NCI-H2107 treated with DMSO at 0.1 percent for 48 hours (cell line): ENCODE data around the gene ZGRF1.
A peak's percentile ranks its signal among the peaks of the same experiment; 100 is the strongest.
"Not testable (repeated sequence)": the region's sequence is repeated elsewhere in the genome, so short reads cannot be mapped to it uniquely, and the experiment has no call there.

Experiments
- DNase-seq: peaks from one replicate; lab custom pipeline; 2025; ENCODE audit not compliant: unreplicated experiment; lab: John Stamatoyannopoulos, UW

The ZGRF1 gene

GRCh38 chr4:112636688-112637551 lies at the start of gene ZGRF1, which contains the start of gene LARP7:
ZGRF1 (minus strand) TSS chr4:112636909; CDS start chr4:112633176, 3,733 bp downstream.
LARP7 (plus strand) TSS chr4:112637143; CDS start chr4:112644670, 7,527 bp downstream.
- peak; percentile 88 for DNase-seq

DNA sequence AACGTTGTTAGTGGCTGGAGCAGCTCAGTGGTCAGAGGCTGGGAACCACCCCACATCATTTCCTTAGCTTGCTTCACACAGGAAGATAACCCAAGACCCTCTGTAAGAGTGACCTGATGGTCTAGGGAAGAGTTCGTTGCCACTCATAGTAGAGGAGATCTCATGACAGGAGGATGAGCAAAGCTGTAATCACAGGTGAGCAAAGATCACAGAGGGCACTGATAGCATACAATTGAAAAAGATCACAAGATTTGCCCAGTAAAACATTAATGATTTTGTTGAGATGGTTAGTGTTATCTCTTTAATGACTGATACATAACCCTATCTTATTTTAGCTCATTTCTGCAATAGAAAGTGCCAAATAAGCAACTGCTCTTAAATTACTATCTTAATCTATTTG lies 44.3 kb upstream of the ZGRF1 start:
- no peak for DNase-seq

GRCh38 chr4:112677519-112678091 lies 40.9 kb upstream of the ZGRF1 start:
- no peak for DNase-seq

- no peak for DNase-seq
These were observed 37.7 kb upstream of the ZGRF1 start for GRCh38 chr4:112674376-112674775.

GRCh38 chr4:112673686-112674085 lies 37.0 kb upstream of the ZGRF1 start:
- DNase-seq, result no peak

DNA sequence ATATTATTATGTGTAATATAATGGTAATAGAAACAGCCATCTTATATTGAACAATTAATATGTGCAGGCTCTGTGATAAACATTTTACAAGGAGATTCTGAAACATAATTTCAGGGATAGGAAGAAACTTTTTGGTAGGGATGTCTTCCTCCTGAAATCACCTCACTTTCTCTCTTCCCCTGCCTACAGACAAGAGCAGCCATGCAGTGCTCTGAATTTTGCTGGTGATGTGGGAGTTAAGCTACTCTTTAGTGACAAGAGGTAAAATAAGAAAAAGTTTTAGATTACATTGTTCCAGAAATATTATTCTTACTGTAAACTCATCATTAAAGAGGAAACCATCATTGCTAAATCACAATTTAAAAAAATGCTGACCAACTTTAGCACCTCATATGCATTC lies 36.4 kb upstream of the ZGRF1 start:
- no peak for DNase-seq

GRCh38 chr4:112668131-112668530 lies 31.4 kb upstream of the ZGRF1 start:
- no peak for DNase-seq

DNA sequence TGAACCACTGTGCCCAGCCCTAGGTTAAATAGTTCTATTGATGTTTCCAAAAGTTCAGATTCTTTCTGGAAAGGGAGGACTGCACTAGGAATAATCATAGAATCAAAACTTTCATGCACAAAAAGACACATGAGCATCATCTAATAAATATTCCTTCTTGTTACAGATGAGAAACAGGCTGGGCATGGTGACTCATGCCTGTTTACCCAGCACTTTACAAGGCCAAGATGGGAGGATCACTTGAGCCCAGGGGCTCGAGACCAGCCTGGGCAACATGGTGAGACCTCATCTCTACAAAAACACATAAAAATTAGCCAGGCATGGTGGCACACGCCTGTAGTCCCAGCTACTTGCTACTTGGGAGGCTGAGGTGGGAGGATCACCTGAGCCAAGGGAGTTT lies 27.9 kb upstream of the ZGRF1 start:
- DNase-seq, result no peak

GRCh38 chr4:112656115-112656514 lies 19.4 kb upstream of the ZGRF1 start:
- DNase-seq, result not testable (repeated sequence)

- DNase-seq, result no peak
These were observed 18.6 kb upstream of the ZGRF1 start for GRCh38 chr4:112655270-112655669.

- no peak for DNase-seq
These were observed 15.5 kb upstream of the ZGRF1 start for GRCh38 chr4:112652216-112652615.

- DNase-seq, result no peak
These were observed 14.9 kb upstream of the ZGRF1 start for GRCh38 chr4:112651641-112652040.

- DNase-seq, result no peak
These were observed 13.6 kb upstream of the ZGRF1 start for GRCh38 chr4:112650332-112650731.

- no peak for DNase-seq
These were observed 12.3 kb upstream of the ZGRF1 start for GRCh38 chr4:112649055-112649408.

DNA sequence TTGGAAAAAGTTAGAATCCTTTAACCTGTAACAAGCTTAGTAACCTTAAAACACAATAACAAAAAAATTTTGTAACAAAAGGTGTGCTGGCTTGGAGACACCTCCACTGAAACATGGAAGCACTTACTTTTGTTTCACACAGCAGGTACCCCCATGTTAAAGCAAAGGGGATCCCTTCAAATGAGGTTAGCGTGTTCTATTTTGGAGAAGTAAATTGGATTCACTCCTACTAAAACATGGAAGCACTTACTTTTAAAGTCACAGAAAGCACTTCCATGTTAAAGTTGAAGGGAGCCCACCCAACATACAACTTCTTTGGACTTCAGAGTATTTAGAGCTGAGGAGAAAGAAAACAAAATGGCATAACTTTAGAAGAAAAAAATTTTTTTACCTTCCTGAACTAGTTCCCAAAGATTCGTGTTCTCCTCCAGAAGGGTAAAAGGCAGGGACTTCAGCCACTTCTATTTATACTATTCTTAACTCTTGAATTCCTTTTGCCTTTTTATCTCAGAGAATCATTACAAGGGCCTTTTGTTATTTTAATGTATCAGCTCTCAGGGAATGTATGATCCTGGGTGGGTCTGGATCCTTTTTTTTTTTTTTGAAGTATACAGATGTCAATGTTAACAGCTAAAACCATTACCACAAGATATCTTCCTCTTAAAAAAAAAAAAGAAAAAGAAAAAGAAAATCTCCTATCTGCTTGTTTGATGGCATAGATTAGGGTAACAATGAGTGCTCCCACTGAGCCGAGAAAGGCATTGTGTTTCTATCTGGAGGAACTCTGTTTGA lies 11.8 kb upstream of the ZGRF1 start:
- DNase-seq, result no peak

GRCh38 chr4:112647785-112648184 lies 11.1 kb upstream of the ZGRF1 start:
- no peak for DNase-seq

- no peak for DNase-seq
These were observed 10.2 kb upstream of the ZGRF1 start for GRCh38 chr4:112646632-112647537.

DNA sequence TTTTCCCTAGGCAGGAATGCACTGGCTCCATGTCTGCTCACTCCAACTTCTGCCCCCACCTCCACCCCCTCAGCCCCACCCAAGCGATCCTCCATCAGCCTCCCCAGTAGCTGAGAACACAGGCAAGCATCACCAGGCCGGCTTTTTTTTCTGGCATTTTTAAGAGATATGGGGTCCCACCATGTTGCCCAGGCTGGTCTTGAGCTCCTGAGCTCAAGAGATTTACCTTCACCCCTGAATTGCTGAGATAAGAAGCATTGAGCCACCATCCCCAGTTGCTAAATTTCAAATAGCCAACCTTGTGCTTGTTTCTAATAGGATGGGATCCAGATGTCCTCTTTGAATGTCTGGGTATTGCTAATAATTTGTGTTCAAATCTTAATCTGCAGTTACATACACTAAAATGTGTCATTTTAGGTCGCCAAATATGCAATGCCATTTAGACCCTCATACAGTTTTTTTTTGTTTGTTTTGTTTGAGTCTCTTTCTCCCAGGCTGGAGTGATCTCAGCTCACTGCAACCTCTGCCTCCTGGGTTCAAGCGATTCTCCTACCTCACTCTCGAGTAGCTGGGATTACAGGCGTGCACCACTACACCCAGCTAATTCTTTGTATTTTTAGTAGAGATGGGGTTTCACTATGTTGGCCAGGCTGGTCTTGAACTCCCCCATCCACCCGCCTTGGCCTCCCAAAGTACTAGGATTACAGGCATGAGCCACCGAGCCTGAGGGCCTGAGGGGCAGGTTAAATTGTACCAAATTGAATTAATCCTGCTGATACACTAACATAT lies 9.0 kb upstream of the ZGRF1 start:
- DNase-seq, result no peak

DNA sequence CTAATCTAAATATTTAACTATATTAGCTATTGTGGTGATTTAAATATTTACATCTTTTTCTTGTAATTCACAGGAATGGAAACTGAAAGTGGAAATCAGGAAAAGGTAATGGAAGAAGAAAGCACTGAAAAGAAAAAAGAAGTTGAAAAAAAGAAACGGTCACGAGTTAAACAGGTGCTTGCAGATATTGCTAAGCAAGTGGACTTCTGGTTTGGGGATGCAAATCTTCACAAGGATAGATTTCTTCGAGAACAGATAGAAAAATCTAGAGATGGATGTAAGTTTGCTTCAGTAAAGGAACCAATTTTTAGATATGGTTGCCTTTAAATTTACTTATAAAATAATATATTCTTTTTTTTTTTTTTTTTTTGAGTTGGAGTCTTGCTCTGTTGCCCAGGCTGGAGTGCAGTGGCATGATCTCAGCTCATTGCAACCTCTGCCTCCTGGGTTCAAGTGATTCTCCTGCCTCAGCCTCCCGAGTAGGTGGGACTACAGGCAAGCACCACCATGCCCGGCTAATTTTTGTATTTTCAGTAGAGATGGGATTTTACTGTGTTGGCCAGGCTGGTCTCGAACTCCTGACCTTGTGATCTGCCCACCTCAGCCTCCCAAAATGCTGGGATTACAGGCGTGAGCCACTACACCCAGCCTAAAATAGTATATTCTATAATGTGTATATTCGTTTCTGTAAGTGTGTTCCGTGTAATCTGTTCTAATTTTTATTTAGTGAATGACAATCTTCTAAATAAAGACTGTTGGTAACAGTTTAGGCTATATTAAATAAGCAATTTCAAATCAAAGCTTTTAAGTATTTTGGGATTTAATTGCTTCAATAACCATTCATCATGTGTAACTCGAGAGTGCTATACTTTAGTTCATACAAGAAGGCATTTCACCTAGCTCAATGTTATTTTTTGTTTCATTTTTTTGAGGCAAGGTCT lies 8.2 kb upstream of the ZGRF1 start:
- DNase-seq, result not testable (repeated sequence)
